Neural progenitor cell (in vitro differentiated cells): Measurements from ENCODE around the gene GZMA.

Experiments
- CTCF ChIP-seq: fragments of 200-600 bp; sonication (generic); IDR thresholded peaks from 2 replicates; pipeline ENCODE4 v1.5.1; 2017; ENCODE audit warnings: antibody characterized with exemption, mild to moderate bottlenecking
- EZH2 ChIP-seq: fragments of 200-600 bp; sonication (generic); IDR thresholded peaks from 2 replicates; pipeline ENCODE4 v1.6.1; 2017; ENCODE audit warnings: antibody characterized with exemption, mild to moderate bottlenecking, moderate library complexity
- EZH2phosphoT487 ChIP-seq: fragments of 200-600 bp; sonication (generic); IDR thresholded peaks from 2 replicates; pipeline ENCODE4 v1.6.1; 2017; ENCODE audit warnings: antibody characterized with exemption

GRCh38 chr5:55073211-55073610, 29.2 kb upstream of the GZMA start:
- TF ChIP-seq CTCF = no peak
- no peak for TF ChIP-seq EZH2
- no peak for TF ChIP-seq EZH2phosphoT487
